NCI-H187 (cell line): ENCODE data around the gene CASZ1.
A peak's percentile ranks its signal among the peaks of the same experiment; 100 is the strongest.

Source experiments
- DNase-seq, 2 experiments: peaks; one replicate each; lab custom pipeline; 2025; lab: John Stamatoyannopoulos, UW

CASZ1 gene

GRCh38 chr1:10704368-10704882, 92.0 kb downstream of the CASZ1 start:
- DNase-seq: no peak

GRCh38 chr1:10703702-10704101, 92.7 kb downstream of the CASZ1 start:
- DNase-seq: no peak

- DNase-seq: peak in 1 of 2 experiments; percentile 13
Observed at GRCh38 chr1:10701145-10701544, 95.3 kb downstream of the CASZ1 start.

- DNase-seq: no peak
Observed at GRCh38 chr1:10699470-10699835, 97.0 kb downstream of the CASZ1 start.

GRCh38 chr1:10698726-10699469, 97.5 kb downstream of the CASZ1 start:
- DNase-seq: no peak

GRCh38 chr1:10697621-10698160, 98.8 kb downstream of the CASZ1 start:
- DNase-seq: no peak

- DNase-seq: no peak
Observed at GRCh38 chr1:10696977-10697376, 99.5 kb downstream of the CASZ1 start.

GRCh38 chr1:10694633-10695627, 101.5 kb downstream of the CASZ1 start:
- DNase-seq: peak; percentile 42 to 82

- peak in 1 of 2 experiments; percentile 76 for DNase-seq
Observed at GRCh38 chr1:10694274-10694632, 102.2 kb downstream of the CASZ1 start.

- no peak for DNase-seq
Observed at GRCh38 chr1:10693497-10694273, 102.8 kb downstream of the CASZ1 start.

- no peak for DNase-seq
Observed at GRCh38 chr1:10693152-10693496, 103.3 kb downstream of the CASZ1 start.

GRCh38 chr1:10692401-10693021, 103.9 kb downstream of the CASZ1 start:
- no peak for DNase-seq

GRCh38 chr1:10691740-10692125, 104.7 kb downstream of the CASZ1 start:
- DNase-seq: no peak

- DNase-seq: no peak
Observed at GRCh38 chr1:10691075-10691739, 105.2 kb downstream of the CASZ1 start.

- DNase-seq: no peak
Observed at GRCh38 chr1:10690484-10690883, 106.0 kb downstream of the CASZ1 start.

- DNase-seq: no peak
Observed at GRCh38 chr1:10688409-10688786, 108.0 kb downstream of the CASZ1 start.

GRCh38 chr1:10687782-10688408, 108.6 kb downstream of the CASZ1 start:
- DNase-seq: no peak

- DNase-seq: no peak
Observed at GRCh38 chr1:10687251-10687651, 109.2 kb downstream of the CASZ1 start.

GRCh38 chr1:10686404-10687040, 109.9 kb downstream of the CASZ1 start:
- DNase-seq: no peak
